ENCODE results near the gene FBXO27.
"Not testable (repeated sequence)": the region's sequence is repeated elsewhere in the genome, so short reads cannot be mapped to it uniquely, and the experiment has no call there.

The FBXO27 gene

GRCh38 chr19:39009001-39009400 lies 23.3 kb downstream of the FBXO27 start:
- in situ Hi-C loops (cut with MboI; ENCODE audit: low sequenced_read_pairs, unreplicated experiment): no loop called here
- no peak for TF ChIP-seq CTCF (IDR thresholded peaks at IDR 0.05; ENCODE audit: borderline replicate concordance, control extremely low read depth, extremely low read depth, insufficient read depth, missing control alignments)
- no peak for DNase-seq (ENCODE audit: low spot score)

- no peak for DNase-seq (ENCODE audit: low spot score)
- no peak for TF ChIP-seq CTCF (IDR thresholded peaks at IDR 0.05; ENCODE audit: borderline replicate concordance, control extremely low read depth, extremely low read depth, insufficient read depth, missing control alignments)
- in situ Hi-C loops (cut with MboI; ENCODE audit: low sequenced_read_pairs, unreplicated experiment): no loop called here
Measured at GRCh38 chr19:39008137-39008536, 24.2 kb downstream of the FBXO27 start.

- in situ Hi-C loops (cut with MboI; ENCODE audit: low sequenced_read_pairs, unreplicated experiment): no loop called here
- no peak for DNase-seq (ENCODE audit: low spot score)
- no peak for TF ChIP-seq CTCF (IDR thresholded peaks at IDR 0.05; ENCODE audit: borderline replicate concordance, control extremely low read depth, extremely low read depth, insufficient read depth, missing control alignments)
Measured at GRCh38 chr19:39007096-39007495, 25.3 kb downstream of the FBXO27 start.

- no peak for DNase-seq (ENCODE audit: low spot score)
- TF ChIP-seq CTCF (IDR thresholded peaks at IDR 0.05; ENCODE audit: borderline replicate concordance, control extremely low read depth, extremely low read depth, insufficient read depth, missing control alignments): no peak
- in situ Hi-C loops (cut with MboI; ENCODE audit: low sequenced_read_pairs, unreplicated experiment): no loop called here
Measured at GRCh38 chr19:39004403-39004802, 27.9 kb downstream of the FBXO27 start.

GRCh38 chr19:39003796-39004195 lies 28.6 kb downstream of the FBXO27 start:
- in situ Hi-C loops (cut with MboI; ENCODE audit: low sequenced_read_pairs, unreplicated experiment): no loop called here
- no peak for DNase-seq (ENCODE audit: low spot score)
- TF ChIP-seq CTCF (IDR thresholded peaks at IDR 0.05; ENCODE audit: borderline replicate concordance, control extremely low read depth, extremely low read depth, insufficient read depth, missing control alignments): no peak

GRCh38 chr19:39003188-39003587 lies 29.2 kb downstream of the FBXO27 start:
- no peak for DNase-seq (ENCODE audit: low spot score)
- in situ Hi-C loops (cut with MboI; ENCODE audit: low sequenced_read_pairs, unreplicated experiment): no loop called here
- TF ChIP-seq CTCF (IDR thresholded peaks at IDR 0.05; ENCODE audit: borderline replicate concordance, control extremely low read depth, extremely low read depth, insufficient read depth, missing control alignments): no peak

GRCh38 chr19:39001041-39001440 lies 31.3 kb downstream of the FBXO27 start:
- in situ Hi-C loops (cut with MboI; ENCODE audit: low sequenced_read_pairs, unreplicated experiment): no loop called here
- no peak for TF ChIP-seq CTCF (IDR thresholded peaks at IDR 0.05; ENCODE audit: borderline replicate concordance, control extremely low read depth, extremely low read depth, insufficient read depth, missing control alignments)
- DNase-seq (ENCODE audit: low spot score): no peak

- DNase-seq (ENCODE audit: low spot score); in situ Hi-C loops (cut with MboI; ENCODE audit: low sequenced_read_pairs, unreplicated experiment): not testable (repeated sequence)
Measured at GRCh38 chr19:38997576-38997975, 34.8 kb downstream of the FBXO27 start.
